Endometrium (tissue), 2 donors: Measurements from ENCODE around the gene CEP162.
"Not testable (repeated sequence)": the region's sequence is repeated elsewhere in the genome, so short reads cannot be mapped to it uniquely, and the experiment has no call there.

Experiments
- FAIRE-seq: peaks from 2 replicates; lab custom pipeline; 2012; peaks lifted over from hg19 to GRCh38; lab: Jason Lieb, UNC
- donor health status: control.
- donor health status: control.

The CEP162 gene

GRCh38 chr6:84227434-84228197, at the start of gene CEP162:
CEP162 (minus strand) TSS chr6:84227643; CDS start chr6:84226393, 1,250 bp downstream.
- peak; percentile 88 for FAIRE-seq

GRCh38 chr6:84274856-84275255, 47.4 kb upstream of the CEP162 start:
- FAIRE-seq = no peak

- FAIRE-seq = no peak
These were observed 45.8 kb upstream of the CEP162 start for GRCh38 chr6:84273048-84273809.

GRCh38 chr6:84272298-84272697, 44.9 kb upstream of the CEP162 start:
- no peak for FAIRE-seq

- FAIRE-seq = peak; percentile 64
These were observed 43.7 kb upstream of the CEP162 start for GRCh38 chr6:84271061-84271716.

GRCh38 chr6:84269947-84270733, 42.7 kb upstream of the CEP162 start:
- no peak for FAIRE-seq

- no peak for FAIRE-seq
These were observed 41.3 kb upstream of the CEP162 start for GRCh38 chr6:84268781-84269180.

GRCh38 chr6:84263557-84263956, 36.1 kb upstream of the CEP162 start:
- no peak for FAIRE-seq

GRCh38 chr6:84260926-84261325, 33.5 kb upstream of the CEP162 start:
- FAIRE-seq = no peak

- no peak for FAIRE-seq
These were observed 32.8 kb upstream of the CEP162 start for GRCh38 chr6:84260196-84260595.

GRCh38 chr6:84258866-84259265, 31.4 kb upstream of the CEP162 start:
- no peak for FAIRE-seq

GRCh38 chr6:84258268-84258667, 30.8 kb upstream of the CEP162 start:
- no peak for FAIRE-seq

- FAIRE-seq = no peak
These were observed 28.2 kb upstream of the CEP162 start for GRCh38 chr6:84255641-84256040.

- no peak for FAIRE-seq
These were observed 25.9 kb upstream of the CEP162 start for GRCh38 chr6:84253380-84253779.

GRCh38 chr6:84251891-84252539, 24.6 kb upstream of the CEP162 start:
- no peak for FAIRE-seq

GRCh38 chr6:84249724-84250123, 22.3 kb upstream of the CEP162 start:
- FAIRE-seq = no peak

GRCh38 chr6:84244416-84245081, 17.1 kb upstream of the CEP162 start:
- FAIRE-seq = not testable (repeated sequence)

GRCh38 chr6:84243240-84243639, 15.8 kb upstream of the CEP162 start:
- peak; percentile 43 for FAIRE-seq

- FAIRE-seq = no peak
These were observed 14.8 kb upstream of the CEP162 start for GRCh38 chr6:84242265-84242664.

GRCh38 chr6:84228198-84228543, 728 bp upstream of the CEP162 start:
- FAIRE-seq = no peak

GRCh38 chr6:84227044-84227433, 404 bp downstream of the CEP162 start:
- no peak for FAIRE-seq
